ENCODE measurements around the gene TCF20. TPM values are rescaled to one million over a fixed set of nuclear protein-coding genes. Genes with fewer than 3 reads are reported as not detected.
A peak's percentile ranks its signal among the peaks of the same experiment; 100 is the strongest.

Gene TCF20
- total RNA-seq, 4 donors from 2014 or later, result 26.0 to 47.9 (median 41.8) TPM

DNA sequence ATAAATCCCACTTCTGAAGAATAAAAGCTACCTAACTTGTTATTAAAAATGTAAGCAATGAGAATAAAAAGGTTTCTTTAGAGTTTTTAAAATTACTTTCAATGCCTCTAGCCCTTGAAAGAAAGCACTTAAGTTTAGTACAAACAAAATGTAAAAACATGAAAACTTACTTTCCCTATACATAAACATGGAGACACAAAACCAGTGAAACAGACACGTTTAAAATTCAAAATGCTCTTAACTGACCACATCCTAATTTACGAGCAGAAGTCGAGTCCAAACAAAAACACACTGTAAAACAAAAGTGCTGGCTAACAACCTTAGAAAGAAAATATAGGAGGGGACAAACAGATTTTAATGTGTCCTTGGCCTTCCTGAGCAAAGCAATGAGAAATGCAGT, 36.6 kb downstream of the TCF20 start:
- TF ChIP-seq EP300 (IDR thresholded peaks at IDR 0.05) (no peak), POLR2AphosphoS5 (IDR thresholded peaks at IDR 0.05) (no peak), CTCF (IDR thresholded peaks at IDR 0.05) (no peak), POLR2A (IDR thresholded peaks at IDR 0.05) (no peak)
- H3K27ac ChIP-seq, result no peak overlapping the region
- peaks cover 3 to 20% (median 3%) of the 10 kb centered on the region in 3 donors for H3K4me1 ChIP-seq
- peaks cover 0 to 8% (median 0%) of the 10 kb centered on the region in 3 donors for H3K9me3 ChIP-seq
- H3K36me3 ChIP-seq, result no peaks in the 10 kb centered on the region
- H3K4me3 ChIP-seq, result no peak overlapping the region
- WGBS, 2 donors (ENCODE audit: low coverage in 1 of 2), result 22 to 68% methylated on average over 1 to 3 of the region's 3 CpGs
- no peak for ATAC-seq
- no peaks in the 10 kb centered on the region for H3K27me3 ChIP-seq

DNA sequence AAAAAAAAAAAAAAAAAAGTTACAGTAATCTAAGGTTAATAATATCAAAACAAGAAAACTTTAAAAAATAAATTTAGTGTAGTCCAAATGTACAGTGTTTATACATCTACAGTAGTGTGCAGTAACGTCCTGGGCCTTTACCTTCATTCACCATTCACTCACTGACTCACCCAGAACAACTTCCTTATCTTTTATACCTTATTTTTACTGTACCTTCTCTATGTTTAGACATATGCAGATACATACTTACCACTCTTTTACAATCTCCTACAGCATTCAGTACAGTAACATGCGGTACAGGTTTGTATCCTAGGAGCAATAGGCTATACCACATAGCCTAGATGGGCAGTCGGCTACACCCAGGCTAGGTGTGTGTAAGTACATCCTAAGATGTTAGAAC, 38.5 kb downstream of the TCF20 start:
- Histone ChIP-seq H3K4me3 (no peak overlapping the region), H3K27me3 (no peaks in the 10 kb centered on the region), H3K36me3 (no peaks in the 10 kb centered on the region), H3K4me1 (peaks cover 3 to 39% (median 3%) of the 10 kb centered on the region in 3 donors), H3K27ac (no peak overlapping the region), H3K9me3 (no peaks in the 10 kb centered on the region)
- TF ChIP-seq EP300 (IDR thresholded peaks at IDR 0.05), result no peak
- TF ChIP-seq POLR2A (IDR thresholded peaks at IDR 0.05), result no peak
- no peak for TF ChIP-seq CTCF (IDR thresholded peaks at IDR 0.05)
- TF ChIP-seq POLR2AphosphoS5 (IDR thresholded peaks at IDR 0.05), result no peak
- WGBS, 2 donors (ENCODE audit: low coverage in 1 of 2), result 94 to 97% methylated on average over 3 of the region's 3 CpGs
- no peak for ATAC-seq

DNA sequence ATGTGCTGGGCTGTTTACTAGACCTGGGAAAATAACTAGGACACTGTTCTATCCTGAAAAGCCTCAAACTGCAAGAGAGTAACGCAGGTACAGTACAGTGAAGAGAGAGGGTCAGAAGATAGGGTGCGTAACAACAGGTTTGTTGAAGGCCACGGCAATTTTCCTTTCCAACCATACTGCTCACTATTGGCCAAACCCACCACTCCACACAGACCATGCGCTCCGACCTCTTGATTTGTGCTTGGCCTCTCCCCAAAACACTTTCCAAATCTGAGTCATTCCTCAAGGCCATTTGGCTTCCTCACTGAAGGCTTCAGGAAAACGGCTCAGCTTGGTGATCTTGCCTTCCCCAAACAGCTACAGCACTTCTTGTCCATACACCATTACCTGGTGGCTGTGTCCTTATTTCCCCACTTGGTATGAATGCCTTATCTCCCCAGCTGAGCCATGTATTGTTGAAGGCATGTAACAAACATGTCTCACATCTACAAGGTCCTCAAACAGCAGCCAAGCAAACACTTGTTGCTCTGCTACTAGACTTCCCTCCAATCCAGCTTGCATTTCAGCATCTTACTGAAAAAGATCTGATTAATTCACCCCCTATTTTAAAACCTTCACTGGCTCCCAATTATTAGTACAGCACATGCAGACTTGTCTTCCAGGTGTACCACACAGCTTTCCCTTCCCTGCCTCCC, 40.9 kb downstream of the TCF20 start:
- H3K27me3 ChIP-seq, result no peaks in the 10 kb centered on the region
- H3K9me3 ChIP-seq, result no peaks in the 10 kb centered on the region
- TF ChIP-seq POLR2AphosphoS5 (IDR thresholded peaks at IDR 0.05) (peak; percentile 45), EP300 (IDR thresholded peaks at IDR 0.05) (no peak)
- H3K4me3 ChIP-seq, result no peak overlapping the region
- no peak for ATAC-seq
- H3K36me3 ChIP-seq, result no peaks in the 10 kb centered on the region
- WGBS, 2 donors (ENCODE audit: low coverage in 1 of 2), result 20 to 41% methylated on average over 3 to 6 of the region's 6 CpGs
- H3K27ac ChIP-seq, result no peak overlapping the region
- peaks cover 3 to 39% (median 3%) of the 10 kb centered on the region in 3 donors for H3K4me1 ChIP-seq

GRCh38 chr22:42228483-42228882, 42.0 kb downstream of the TCF20 start:
- ATAC-seq, result no peak
- Histone ChIP-seq H3K36me3 (no peaks in the 10 kb centered on the region), H3K27ac (no peak overlapping the region), H3K27me3 (no peaks in the 10 kb centered on the region), H3K4me3 (no peak overlapping the region), H3K9me3 (no peaks in the 10 kb centered on the region), H3K4me1 (peaks cover 3 to 39% (median 3%) of the 10 kb centered on the region in 3 donors)
- TF ChIP-seq POLR2A (IDR thresholded peaks at IDR 0.05), result no peak
- TF ChIP-seq CTCF (IDR thresholded peaks at IDR 0.05), result no peak
- no peak for TF ChIP-seq POLR2AphosphoS5 (IDR thresholded peaks at IDR 0.05)
- no peak for TF ChIP-seq EP300 (IDR thresholded peaks at IDR 0.05)
- WGBS, 2 donors (ENCODE audit: low coverage in 1 of 2), result 43% methylated on average over 4 of the region's 4 CpGs; no CpG with 5 or more reads in 1 of the 2 donors

DNA sequence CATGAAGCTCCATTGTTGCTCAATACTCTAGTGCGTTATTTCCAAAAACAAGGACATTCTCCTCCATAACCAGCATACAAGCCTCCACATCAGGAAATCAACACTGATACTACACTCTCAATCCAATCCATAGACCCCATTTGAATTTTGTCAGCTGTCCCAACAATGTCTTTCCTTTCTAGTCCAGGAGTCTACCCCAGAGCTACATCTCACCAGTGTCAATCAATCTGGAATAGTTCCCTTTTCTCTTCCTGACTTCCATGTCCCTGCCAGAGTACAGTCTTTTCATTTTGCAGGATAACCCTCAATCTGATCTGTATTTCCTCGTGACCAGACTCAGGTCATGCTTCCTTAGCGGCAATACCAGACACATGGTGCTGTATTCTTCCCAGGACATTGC, 43.0 kb downstream of the TCF20 start:
- no peak overlapping the region for H3K27ac ChIP-seq
- peaks cover 3 to 39% (median 3%) of the 10 kb centered on the region in 3 donors for H3K4me1 ChIP-seq
- no peak for ATAC-seq
- H3K4me3 ChIP-seq, result no peak overlapping the region
- H3K36me3 ChIP-seq, result no peaks in the 10 kb centered on the region
- H3K9me3 ChIP-seq, result no peaks in the 10 kb centered on the region
- WGBS, 2 donors (ENCODE audit: low coverage in 1 of 2), result 94 to 100% methylated on average over 2 of the region's 3 CpGs
- no peak for TF ChIP-seq EP300 (IDR thresholded peaks at IDR 0.05)
- no peak for TF ChIP-seq CTCF (IDR thresholded peaks at IDR 0.05)
- TF ChIP-seq POLR2AphosphoS5 (IDR thresholded peaks at IDR 0.05), result no peak
- no peak for TF ChIP-seq POLR2A (IDR thresholded peaks at IDR 0.05)
- H3K27me3 ChIP-seq, result no peaks in the 10 kb centered on the region

Measured in gastroesophageal sphincter (tissue), 4 donors.